HepG2 (cell line): Measurements from ENCODE around the gene FGFR3. TPM values are rescaled to one million over a fixed set of nuclear protein-coding genes. Genes with fewer than 3 reads are reported as not detected.

Source experiments
- CCDC6 ChIP-seq: sonication (generic); formaldehyde crosslinking; IDR thresholded peaks from 2 replicates; pipeline ENCODE4 v1.8.1; 2022; ENCODE audit warnings: mild to moderate bottlenecking, missing genetic modification reagents, moderate library complexity
- CEBPB ChIP-seq: IDR thresholded peaks from 2 replicates; pipeline ENCODE4 v1.6.1; 2011; ENCODE audit warnings: low read depth, low read length, improper control_type of control experiment, borderline replicate concordance
- MLLT10 ChIP-seq: sonication (generic); formaldehyde crosslinking; IDR thresholded peaks from 2 replicates; pipeline ENCODE4 v1.4.0; 2020; ENCODE audit warnings: missing genetic modification reagents
- RFX3 ChIP-seq: IDR thresholded peaks from 2 replicates; pipeline ENCODE4 v1.6.1; 2016; ENCODE audit warnings: missing biosample characterization, missing genetic modification reagents
- SP4 ChIP-seq: sonication (generic); formaldehyde crosslinking; IDR thresholded peaks from 2 replicates; pipeline ENCODE4 v1.8.1; 2023; ENCODE audit warnings: mild to moderate bottlenecking, missing genetic modification reagents
- ZNF616 ChIP-seq: sonication (generic); formaldehyde crosslinking; IDR thresholded peaks from 2 replicates; pipeline ENCODE4 v1.5.0; 2020; ENCODE audit warnings: low read depth, mild to moderate bottlenecking, missing genetic modification reagents
- polyA plus RNA-seq, 8 experiments: library from polyadenylated mRNA; depleted of rRNA in 3 of 8; stranded (reverse) in 7 of 8; unstranded in 1 of 8; fragments of >200 nt; fragmentation: Illumina TruSeq in 4 of 8; extraction: Trizol in 4 of 8; gene quantifications; 2 replicates each; pipeline versions ENCODE4 v1.2.1 to v1.2.3, GENCODE V29; 2011 to 2016; ENCODE audit warnings: low read depth in 4 of 8, missing spikeins in 1 of 8, mixed read lengths in 1 of 8; ENCODE audit not compliant: insufficient read depth in 1 of 8
- total RNA-seq, 5 experiments: library from RNA; depleted of rRNA; stranded (reverse); fragments of >200 nt; fragmentation: Illumina TruSeq; extraction: Trizol; gene quantifications; 2 replicates each; pipeline ENCODE4 v1.2.3, GENCODE V29; 2016; ENCODE audit warnings: low read depth in 1 of 5
- TF ChIP-seq, protein P1 (sequence below): sonication (generic); formaldehyde crosslinking; IDR thresholded peaks from 2 replicates; pipeline ENCODE4 v1.5.0; 2020; ENCODE audit warnings: missing genetic modification reagents
- TF ChIP-seq, protein P2 (sequence below): sonication (generic); formaldehyde crosslinking; IDR thresholded peaks from 2 replicates; pipeline ENCODE4 v1.8.1; 2023; ENCODE audit warnings: mild to moderate bottlenecking, moderate library complexity, missing genetic modification reagents
- TF ChIP-seq, protein P3 (sequence below): sonication (generic); formaldehyde crosslinking; IDR thresholded peaks from 2 replicates; pipeline ENCODE4 v1.4.0; 2020; ENCODE audit warnings: missing genetic modification reagents
- TF ChIP-seq, protein P4 (sequence below): sonication (generic); formaldehyde crosslinking; IDR thresholded peaks from 2 replicates; pipeline ENCODE4 v1.4.0; 2020; ENCODE audit warnings: mild to moderate bottlenecking, missing genetic modification reagents
- TF ChIP-seq, protein P5 (sequence below): sonication (generic); formaldehyde crosslinking; IDR thresholded peaks from 2 replicates; pipeline ENCODE4 v1.4.0; 2020; ENCODE audit warnings: mild to moderate bottlenecking, missing genetic modification reagents
- TF ChIP-seq, protein P6 (sequence below): sonication (generic); formaldehyde crosslinking; conservative IDR thresholded peaks from 2 replicates; pipeline ENCODE4 v1.8.0; 2022; ENCODE audit warnings: mild to moderate bottlenecking, moderate library complexity, missing genetic modification reagents
- TF ChIP-seq, protein P7 (sequence below): sonication (generic); formaldehyde crosslinking; IDR thresholded peaks from 2 replicates; pipeline ENCODE4 v1.4.0; 2020; ENCODE audit warnings: missing genetic modification reagents

FGFR3 gene
- total and polyA plus RNA-seq, 2 of the 13 experiments (the other 11 are each of a cell fraction or from before 2014, with no cell fraction given): 103 to 109 TPM

DNA sequence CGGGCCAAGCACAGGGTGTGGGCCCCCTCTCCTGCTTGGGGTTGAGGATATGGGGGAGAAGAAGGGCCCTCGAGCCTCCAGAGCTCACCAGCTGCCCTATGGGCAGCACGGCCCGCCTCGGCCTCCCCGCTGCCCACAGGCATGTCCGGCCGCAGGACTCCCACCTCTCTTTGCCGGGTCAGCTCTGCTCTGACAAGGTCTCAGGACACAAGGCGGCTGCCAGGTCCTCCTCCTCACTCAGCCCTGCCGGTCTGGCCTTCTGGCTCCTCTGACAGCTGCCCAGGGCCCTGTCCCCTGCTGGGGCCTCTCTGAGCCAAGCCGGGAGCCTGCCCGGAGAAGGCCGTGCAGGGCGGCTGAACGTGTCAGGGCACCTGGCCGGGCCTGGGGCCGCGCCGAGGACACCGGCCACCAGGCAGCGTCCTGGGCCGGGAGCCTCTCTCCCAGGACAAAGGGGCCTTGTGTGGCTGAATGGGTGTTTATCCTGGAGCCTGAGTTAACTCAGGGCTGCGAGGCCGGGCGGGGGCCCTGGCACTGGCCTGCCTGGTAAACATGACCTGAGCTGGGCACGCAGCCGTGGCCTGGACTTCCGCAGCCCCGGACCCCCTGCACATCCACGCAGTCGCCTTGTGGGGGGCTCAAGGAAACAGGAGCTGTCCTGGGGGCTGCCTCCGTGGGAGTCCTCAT, 46.0 kb upstream of the FGFR3 start (continued):
- TF ChIP-seq, protein P1, sequence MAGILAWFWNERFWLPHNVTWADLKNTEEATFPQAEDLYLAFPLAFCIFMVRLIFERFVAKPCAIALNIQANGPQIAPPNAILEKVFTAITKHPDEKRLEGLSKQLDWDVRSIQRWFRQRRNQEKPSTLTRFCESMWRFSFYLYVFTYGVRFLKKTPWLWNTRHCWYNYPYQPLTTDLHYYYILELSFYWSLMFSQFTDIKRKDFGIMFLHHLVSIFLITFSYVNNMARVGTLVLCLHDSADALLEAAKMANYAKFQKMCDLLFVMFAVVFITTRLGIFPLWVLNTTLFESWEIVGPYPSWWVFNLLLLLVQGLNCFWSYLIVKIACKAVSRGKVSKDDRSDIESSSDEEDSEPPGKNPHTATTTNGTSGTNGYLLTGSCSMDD: 0 out of 2 replicates have a peak, but pooled peaks have one; percentile 54
- TF ChIP-seq MLLT10: no peak
- peak; percentile 84; the same call in 1 of the 2 replicates for TF ChIP-seq CCDC6 (CRISPR knock-in tag)
- TF ChIP-seq, protein P2, sequence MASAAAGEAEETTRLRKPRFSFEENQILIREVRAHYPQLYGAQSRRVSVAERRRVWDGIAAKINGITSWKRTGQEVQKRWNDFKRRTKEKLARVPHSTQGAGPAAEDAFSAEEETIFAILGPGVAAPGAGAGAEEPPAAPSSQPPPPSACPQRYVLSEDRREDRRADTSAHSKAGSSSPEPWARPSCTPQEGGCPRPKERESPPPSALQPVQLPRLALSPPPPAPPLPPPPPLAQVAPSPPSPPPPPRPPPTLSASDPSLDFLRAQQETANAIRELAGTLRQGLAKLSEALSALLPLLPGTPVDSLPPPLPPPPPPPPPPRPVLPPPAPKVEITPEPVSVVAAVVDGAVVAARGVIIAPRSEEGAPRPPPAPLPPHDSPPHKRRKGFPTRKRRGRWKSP: no peak
- TF ChIP-seq ZNF616 (CRISPR knock-in tag): no peak
- TF ChIP-seq, protein P3, sequence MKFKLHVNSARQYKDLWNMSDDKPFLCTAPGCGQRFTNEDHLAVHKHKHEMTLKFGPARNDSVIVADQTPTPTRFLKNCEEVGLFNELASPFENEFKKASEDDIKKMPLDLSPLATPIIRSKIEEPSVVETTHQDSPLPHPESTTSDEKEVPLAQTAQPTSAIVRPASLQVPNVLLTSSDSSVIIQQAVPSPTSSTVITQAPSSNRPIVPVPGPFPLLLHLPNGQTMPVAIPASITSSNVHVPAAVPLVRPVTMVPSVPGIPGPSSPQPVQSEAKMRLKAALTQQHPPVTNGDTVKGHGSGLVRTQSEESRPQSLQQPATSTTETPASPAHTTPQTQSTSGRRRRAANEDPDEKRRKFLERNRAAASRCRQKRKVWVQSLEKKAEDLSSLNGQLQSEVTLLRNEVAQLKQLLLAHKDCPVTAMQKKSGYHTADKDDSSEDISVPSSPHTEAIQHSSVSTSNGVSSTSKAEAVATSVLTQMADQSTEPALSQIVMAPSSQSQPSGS: no peak
- TF ChIP-seq, protein P4, sequence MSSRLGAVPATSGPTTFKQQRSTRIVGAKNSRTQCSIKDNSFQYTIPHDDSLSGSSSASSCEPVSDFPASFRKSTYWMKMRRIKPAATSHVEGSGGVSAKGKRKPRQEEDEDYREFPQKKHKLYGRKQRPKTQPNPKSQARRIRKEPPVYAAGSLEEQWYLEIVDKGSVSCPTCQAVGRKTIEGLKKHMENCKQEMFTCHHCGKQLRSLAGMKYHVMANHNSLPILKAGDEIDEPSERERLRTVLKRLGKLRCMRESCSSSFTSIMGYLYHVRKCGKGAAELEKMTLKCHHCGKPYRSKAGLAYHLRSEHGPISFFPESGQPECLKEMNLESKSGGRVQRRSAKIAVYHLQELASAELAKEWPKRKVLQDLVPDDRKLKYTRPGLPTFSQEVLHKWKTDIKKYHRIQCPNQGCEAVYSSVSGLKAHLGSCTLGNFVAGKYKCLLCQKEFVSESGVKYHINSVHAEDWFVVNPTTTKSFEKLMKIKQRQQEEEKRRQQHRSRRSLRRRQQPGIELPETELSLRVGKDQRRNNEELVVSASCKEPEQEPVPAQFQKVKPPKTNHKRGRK (CRISPR knock-in tag): no peak
- no peak for TF ChIP-seq CEBPB
- TF ChIP-seq, protein P5, sequence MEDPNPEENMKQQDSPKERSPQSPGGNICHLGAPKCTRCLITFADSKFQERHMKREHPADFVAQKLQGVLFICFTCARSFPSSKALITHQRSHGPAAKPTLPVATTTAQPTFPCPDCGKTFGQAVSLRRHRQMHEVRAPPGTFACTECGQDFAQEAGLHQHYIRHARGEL (CRISPR knock-in tag): no peak
- no peak for TF ChIP-seq SP4 (CRISPR knock-in tag)
- TF ChIP-seq, protein P6, sequence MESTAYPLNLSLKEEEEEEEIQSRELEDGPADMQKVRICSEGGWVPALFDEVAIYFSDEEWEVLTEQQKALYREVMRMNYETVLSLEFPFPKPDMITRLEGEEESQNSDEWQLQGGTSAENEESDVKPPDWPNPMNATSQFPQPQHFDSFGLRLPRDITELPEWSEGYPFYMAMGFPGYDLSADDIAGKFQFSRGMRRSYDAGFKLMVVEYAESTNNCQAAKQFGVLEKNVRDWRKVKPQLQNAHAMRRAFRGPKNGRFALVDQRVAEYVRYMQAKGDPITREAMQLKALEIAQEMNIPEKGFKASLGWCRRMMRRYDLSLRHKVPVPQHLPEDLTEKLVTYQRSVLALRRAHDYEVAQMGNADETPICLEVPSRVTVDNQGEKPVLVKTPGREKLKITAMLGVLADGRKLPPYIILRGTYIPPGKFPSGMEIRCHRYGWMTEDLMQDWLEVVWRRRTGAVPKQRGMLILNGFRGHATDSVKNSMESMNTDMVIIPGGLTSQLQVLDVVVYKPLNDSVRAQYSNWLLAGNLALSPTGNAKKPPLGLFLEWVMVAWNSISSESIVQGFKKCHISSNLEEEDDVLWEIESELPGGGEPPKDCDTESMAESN (CRISPR knock-in tag): no peak
- TF ChIP-seq RFX3 (CRISPR knock-in tag): no peak
- TF ChIP-seq, protein P7, sequence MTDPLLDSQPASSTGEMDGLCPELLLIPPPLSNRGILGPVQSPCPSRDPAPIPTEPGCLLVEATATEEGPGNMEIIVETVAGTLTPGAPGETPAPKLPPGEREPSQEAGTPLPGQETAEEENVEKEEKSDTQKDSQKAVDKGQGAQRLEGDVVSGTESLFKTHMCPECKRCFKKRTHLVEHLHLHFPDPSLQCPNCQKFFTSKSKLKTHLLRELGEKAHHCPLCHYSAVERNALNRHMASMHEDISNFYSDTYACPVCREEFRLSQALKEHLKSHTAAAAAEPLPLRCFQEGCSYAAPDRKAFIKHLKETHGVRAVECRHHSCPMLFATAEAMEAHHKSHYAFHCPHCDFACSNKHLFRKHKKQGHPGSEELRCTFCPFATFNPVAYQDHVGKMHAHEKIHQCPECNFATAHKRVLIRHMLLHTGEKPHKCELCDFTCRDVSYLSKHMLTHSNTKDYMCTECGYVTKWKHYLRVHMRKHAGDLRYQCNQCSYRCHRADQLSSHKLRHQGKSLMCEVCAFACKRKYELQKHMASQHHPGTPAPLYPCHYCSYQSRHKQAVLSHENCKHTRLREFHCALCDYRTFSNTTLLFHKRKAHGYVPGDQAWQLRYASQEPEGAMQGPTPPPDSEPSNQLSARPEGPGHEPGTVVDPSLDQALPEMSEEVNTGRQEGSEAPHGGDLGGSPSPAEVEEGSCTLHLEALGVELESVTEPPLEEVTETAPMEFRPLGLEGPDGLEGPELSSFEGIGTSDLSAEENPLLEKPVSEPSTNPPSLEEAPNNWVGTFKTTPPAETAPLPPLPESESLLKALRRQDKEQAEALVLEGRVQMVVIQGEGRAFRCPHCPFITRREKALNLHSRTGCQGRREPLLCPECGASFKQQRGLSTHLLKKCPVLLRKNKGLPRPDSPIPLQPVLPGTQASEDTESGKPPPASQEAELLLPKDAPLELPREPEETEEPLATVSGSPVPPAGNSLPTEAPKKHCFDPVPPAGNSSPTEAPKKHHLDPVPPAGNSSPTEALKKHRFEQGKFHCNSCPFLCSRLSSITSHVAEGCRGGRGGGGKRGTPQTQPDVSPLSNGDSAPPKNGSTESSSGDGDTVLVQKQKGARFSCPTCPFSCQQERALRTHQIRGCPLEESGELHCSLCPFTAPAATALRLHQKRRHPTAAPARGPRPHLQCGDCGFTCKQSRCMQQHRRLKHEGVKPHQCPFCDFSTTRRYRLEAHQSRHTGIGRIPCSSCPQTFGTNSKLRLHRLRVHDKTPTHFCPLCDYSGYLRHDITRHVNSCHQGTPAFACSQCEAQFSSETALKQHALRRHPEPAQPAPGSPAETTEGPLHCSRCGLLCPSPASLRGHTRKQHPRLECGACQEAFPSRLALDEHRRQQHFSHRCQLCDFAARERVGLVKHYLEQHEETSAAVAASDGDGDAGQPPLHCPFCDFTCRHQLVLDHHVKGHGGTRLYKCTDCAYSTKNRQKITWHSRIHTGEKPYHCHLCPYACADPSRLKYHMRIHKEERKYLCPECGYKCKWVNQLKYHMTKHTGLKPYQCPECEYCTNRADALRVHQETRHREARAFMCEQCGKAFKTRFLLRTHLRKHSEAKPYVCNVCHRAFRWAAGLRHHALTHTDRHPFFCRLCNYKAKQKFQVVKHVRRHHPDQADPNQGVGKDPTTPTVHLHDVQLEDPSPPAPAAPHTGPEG (CRISPR knock-in tag): no peak; the same call in 1 of the 2 replicates
